IMR-90 (cell line): ENCODE measurements around the gene TBCD. TPM values are rescaled to one million over a fixed set of nuclear protein-coding genes. Genes with fewer than 3 reads are reported as not detected.

ENCODE experiments used
- ATAC-seq: fragments of 200-7000 bp; cut with Tn5 transposase; 2 replicates; pipeline ENCODE4 v1.9.1; 2020; ENCODE audit warnings: low read depth, mild to moderate bottlenecking, moderate library complexity
- BruUV-seq: library from RNA; stranded (reverse); fragments of 400-500 nt; replicated peaks from 2 replicates; lab custom pipeline; 2021; lab: Mats Ljungman, UMichigan
- CTCF ChIA-PET: fragments of 300-600 bp; formaldehyde crosslinking; extraction: SDS; loops from one replicate; lab custom pipeline; 2021; ENCODE audit warnings: antibody characterized with exemption; lab: Yijun Ruan, JAX
- POLR2A ChIA-PET: fragments of 300-600 bp; sonication (Branson Sonifier 250); formaldehyde crosslinking; loops from one replicate; lab custom pipeline; 2022; ENCODE audit warnings: antibody characterized with exemption; ENCODE audit not compliant: unreplicated experiment; lab: Charles Lee
- DNase-seq: peaks from one replicate; pipeline ENCODE4 v3.0.0; 2013
- H2AFZ ChIP-seq: replicated peaks from 2 replicates; pipeline ENCODE3; 2013; ENCODE audit warnings: low read length, mild to moderate bottlenecking; ENCODE audit not compliant: poor library complexity
- H2AK5ac ChIP-seq: 2 replicates; pipeline ENCODE4 v1.6.1; 2013; ENCODE audit warnings: low read depth, low read length, inconsistent platforms
- H2AK9ac ChIP-seq: replicated peaks from 2 replicates; pipeline ENCODE3; 2013; ENCODE audit warnings: mild to moderate bottlenecking, low read depth, low read length, moderate library complexity; ENCODE audit not compliant: poor library complexity
- H2BK120ac ChIP-seq: 2 replicates; pipeline ENCODE4 v1.6.1; 2013; ENCODE audit warnings: low read depth, low read length, inconsistent platforms
- H2BK15ac ChIP-seq: 3 replicates; pipeline ENCODE4 v1.6.1; 2013; ENCODE audit warnings: low read depth, low read length, inconsistent platforms
- H2BK20ac ChIP-seq: 2 replicates; pipeline ENCODE4 v1.6.1; 2013; ENCODE audit warnings: low read depth, mild to moderate bottlenecking, inconsistent platforms, low read length, moderate library complexity
- H2BK5ac ChIP-seq: 2 replicates; pipeline ENCODE4 v1.6.1; 2013; ENCODE audit warnings: mild to moderate bottlenecking, low read depth, low read length, inconsistent platforms; ENCODE audit not compliant: poor library complexity, severe bottlenecking
- H3K14ac ChIP-seq: replicated peaks from 2 replicates; pipeline ENCODE4 v1.6.1; 2013; ENCODE audit warnings: low read depth, low read length, inconsistent platforms
- H3K18ac ChIP-seq: 2 replicates; pipeline ENCODE4 v1.6.1; 2013; ENCODE audit warnings: low read depth, low read length, control low read depth
- H3K23ac ChIP-seq: 2 replicates; pipeline ENCODE4 v1.6.1; 2013; ENCODE audit warnings: low read depth, low read length, inconsistent platforms
- H3K27ac ChIP-seq: 2 replicates; pipeline ENCODE4 v1.5.1; 2013; ENCODE audit warnings: mild to moderate bottlenecking, control low read depth, low read length; ENCODE audit not compliant: insufficient read depth
- H3K27me3 ChIP-seq: 2 replicates; pipeline ENCODE4 v1.6.1; 2013; ENCODE audit warnings: low read length; ENCODE audit not compliant: control insufficient read depth, insufficient read depth
- H3K36me3 ChIP-seq: 2 replicates; pipeline ENCODE4 v1.6.1; 2013; ENCODE audit warnings: low read length, mixed read lengths; ENCODE audit not compliant: control insufficient read depth, insufficient read depth
- H3K4ac ChIP-seq: 2 replicates; pipeline ENCODE4 v1.6.1; 2013; ENCODE audit warnings: low read depth, low read length, inconsistent platforms
- H3K4me1 ChIP-seq: 2 replicates; pipeline ENCODE4 v1.6.1; 2013; ENCODE audit warnings: low read length, mixed read lengths; ENCODE audit not compliant: control insufficient read depth, insufficient read depth
- H3K4me2 ChIP-seq: 2 replicates; pipeline ENCODE4 v1.6.1; 2013; ENCODE audit warnings: low read depth, mild to moderate bottlenecking, control low read depth, low read length, moderate library complexity
- H3K4me3 ChIP-seq: 2 replicates; pipeline ENCODE4 v1.5.1; 2013; ENCODE audit warnings: low read depth, mild to moderate bottlenecking, control low read depth, low read length, moderate library complexity; ENCODE audit not compliant: insufficient read depth
- H3K56ac ChIP-seq: 2 replicates; pipeline ENCODE4 v1.6.1; 2013; ENCODE audit warnings: low read length, inconsistent platforms; ENCODE audit not compliant: insufficient read depth; ENCODE audit errors: extremely low read depth
- H3K79me1 ChIP-seq, 2 experiments: 2 replicates each; pipeline ENCODE4 v1.6.1; 2013; ENCODE audit warnings: low read length in 2 of 2, inconsistent platforms in 1 of 2, low read depth in 1 of 2
- H3K9ac ChIP-seq: 2 replicates; pipeline ENCODE4 v1.6.1; 2013; ENCODE audit warnings: low read depth, low read length, control low read depth
- H3K9me1 ChIP-seq: 2 replicates; pipeline ENCODE4 v1.6.1; 2013; ENCODE audit warnings: low read length, inconsistent platforms; ENCODE audit not compliant: insufficient read depth
- H3K9me3 ChIP-seq: 2 replicates; pipeline ENCODE4 v1.6.1; 2013; ENCODE audit warnings: low read length; ENCODE audit not compliant: control insufficient read depth, insufficient read depth
- H4K20me1 ChIP-seq: 2 replicates; pipeline ENCODE4 v1.6.1; 2013; ENCODE audit warnings: low read length, inconsistent platforms; ENCODE audit not compliant: insufficient read depth
- H4K5ac ChIP-seq: 2 replicates; pipeline ENCODE4 v1.6.1; 2013; ENCODE audit warnings: mild to moderate bottlenecking, low read depth, low read length, control low read depth
- H4K8ac ChIP-seq, 2 experiments: 2 replicates each; pipeline ENCODE4 v1.6.1; 2013; ENCODE audit warnings: low read depth in 2 of 2, low read length in 2 of 2, control low read depth in 1 of 2, inconsistent platforms in 1 of 2
- H4K91ac ChIP-seq: 2 replicates; pipeline ENCODE4 v1.6.1; 2013; ENCODE audit warnings: low read depth, low read length, inconsistent platforms; ENCODE audit not compliant: insufficient read depth
- BHLHE40 ChIP-seq: fragments of 150-350 bp; IDR thresholded peaks from 2 replicates; pipeline ENCODE4 v1.6.1; 2016; ENCODE audit warnings: mild to moderate bottlenecking, low read depth, low read length
- CEBPB ChIP-seq: IDR thresholded peaks from 2 replicates; pipeline ENCODE4 v1.6.1; 2012; ENCODE audit warnings: low read depth, low read length, improper control_type of control experiment
- CHD1 ChIP-seq: IDR thresholded peaks from 2 replicates; pipeline ENCODE4 v1.6.1; 2012; ENCODE audit warnings: low read depth, low read length, improper control_type of control experiment
- FOS ChIP-seq: fragments of 150-350 bp; IDR thresholded peaks from 2 replicates; pipeline ENCODE4 v1.6.1; 2016; ENCODE audit warnings: low read depth, low read length
- MAFK ChIP-seq: IDR thresholded peaks from 2 replicates; pipeline ENCODE4 v1.6.1; 2012; ENCODE audit warnings: low read depth, low read length, improper control_type of control experiment
- MAZ ChIP-seq: IDR thresholded peaks from 2 replicates; pipeline ENCODE4 v1.6.1; 2012; ENCODE audit warnings: low read depth, mild to moderate bottlenecking, low read length, improper control_type of control experiment, moderate library complexity, borderline replicate concordance
- MXI1 ChIP-seq: IDR thresholded peaks from 2 replicates; pipeline ENCODE4 v1.6.1; 2012; ENCODE audit warnings: low read depth, mild to moderate bottlenecking, low read length, moderate library complexity, borderline replicate concordance
- NFE2L2 ChIP-seq: fragments of 150-350 bp; IDR thresholded peaks from 2 replicates; pipeline ENCODE4 v1.6.1; 2016; ENCODE audit warnings: low read depth, mild to moderate bottlenecking, low read length
- POLR2A ChIP-seq: IDR thresholded peaks from 2 replicates; pipeline ENCODE4 v1.6.1; 2012; ENCODE audit warnings: mild to moderate bottlenecking, low read depth, low read length
- RAD21 ChIP-seq: IDR thresholded peaks from 2 replicates; pipeline ENCODE4 v1.6.1; 2012; ENCODE audit warnings: low read length, improper control_type of control experiment
- RFX5 ChIP-seq: IDR thresholded peaks from 2 replicates; pipeline ENCODE4 v1.8.0; 2012; ENCODE audit warnings: low read depth, mild to moderate bottlenecking, low read length, moderate library complexity
- SMC3 ChIP-seq: fragments of 150-350 bp; IDR thresholded peaks from 2 replicates; pipeline ENCODE4 v1.6.1; 2016; ENCODE audit warnings: low read depth, mild to moderate bottlenecking, antibody characterized with exemption, low read length, moderate library complexity
- WGBS, 2 experiments: methylation state at CpG; one replicate each; pipeline versions ENCODE4 v1.1.5 to v1.1.7; 2013; ENCODE audit warnings: missing lambda C conversion rate in 2 of 2; ENCODE audit not compliant: insufficient read length in 1 of 2; ENCODE audit errors: extremely low coverage in 2 of 2; 5-methylcytosine and 5-hydroxymethylcytosine counted together
- dilution Hi-C: fragments of 300-500 bp; cut with HindIII; formaldehyde crosslinking; loops from one replicate; pipeline ENCODE4 v1.14.3; 2018; ENCODE audit warnings: low sequenced_read_pairs; ENCODE audit not compliant: unreplicated experiment
- in situ Hi-C: fragments of 300-500 bp; cut with MboI; formaldehyde crosslinking; loops from 3 replicates; pipeline ENCODE4 v1.14.3; 2019; ENCODE audit warnings: low sequenced_read_pairs, inconsistent platforms, mixed read lengths
- intact Hi-C: fragments of 100-400 bp; cut with micrococcal nuclease; formaldehyde crosslinking; loops from 2 replicates; pipeline ENCODE4 v1.10.0; 2022
- polyA plus RNA-seq, 3 experiments: library from polyadenylated mRNA; depleted of rRNA; stranded (reverse); fragments of >200 nt; gene quantifications; 2 replicates each; pipeline ENCODE4 v1.2.3, GENCODE V29; 2012; ENCODE audit warnings: low replicate concordance in 1 of 3
- total RNA-seq: library from RNA; depleted of rRNA; stranded (reverse); fragments of >200 nt; gene quantifications from 2 replicates; pipeline ENCODE4 v1.2.3, GENCODE V29; 2012
- TF ChIP-seq, protein P1 (sequence below): fragments of 150-350 bp; IDR thresholded peaks from 2 replicates; pipeline ENCODE4 v1.6.1; 2017; ENCODE audit warnings: mild to moderate bottlenecking, antibody characterized with exemption, low read length, low read depth
- TF ChIP-seq, protein P2 (sequence below): conservative IDR thresholded peaks from 2 replicates; pipeline ENCODE4 v1.5.1; 2012; ENCODE audit warnings: mild to moderate bottlenecking, low read depth, low read length, improper control_type of control experiment
- TF ChIP-seq, protein P3 (sequence below): fragments of 150-350 bp; IDR thresholded peaks from 2 replicates; pipeline ENCODE4 v1.6.1; 2016; ENCODE audit warnings: low read depth, mild to moderate bottlenecking, low read length, moderate library complexity, borderline replicate concordance

TBCD gene
- total and polyA plus RNA-seq, 2 of the 4 experiments (the other 2 are of a cell fraction), result 21.9 to 54.5 TPM

- Histone ChIP-seq H3K4me1 (no peaks in the 10 kb centered on the region), H2BK15ac (no peak overlapping the region), H2BK5ac (no peak overlapping the region), H3K18ac (no peak overlapping the region), H4K20me1 (no peaks in the 10 kb centered on the region), H2AK5ac (no peak overlapping the region), H4K91ac (no peak overlapping the region), H3K4me2 (no peak overlapping the region), H3K79me1 (no peaks in the 10 kb centered on the region), H3K23ac (no peak overlapping the region), H3K9me1 (no peaks in the 10 kb centered on the region), H2AK9ac (no peak overlapping the region), H3K9ac (no peak overlapping the region), H3K27ac (no peak overlapping the region), H3K4ac (no peak overlapping the region), H2AFZ (no peak overlapping the region), H4K5ac (no peak overlapping the region), H3K36me3 (no peaks in the 10 kb centered on the region), H3K4me3 (no peak overlapping the region), H3K14ac (no peak overlapping the region), H3K9me3 (no peaks in the 10 kb centered on the region), H2BK120ac (no peak overlapping the region), H3K56ac (no peak overlapping the region), H2BK20ac (no peak overlapping the region), H3K27me3 (no peaks in the 10 kb centered on the region), H4K8ac (no peak overlapping the region)
- POLR2A ChIA-PET, result no interaction called here
- BruUV-seq, result no TSS peak
- DNase-seq, result no peak
- CTCF ChIA-PET, result no interaction called here
- in situ Hi-C loops, result no loop called here
- WGBS, 2 experiments, result no CpG with 5 or more reads among the region's 3 CpGs
- no peak for TF ChIP-seq RFX5
- TF ChIP-seq RAD21, result no peak
- TF ChIP-seq, protein P1, sequence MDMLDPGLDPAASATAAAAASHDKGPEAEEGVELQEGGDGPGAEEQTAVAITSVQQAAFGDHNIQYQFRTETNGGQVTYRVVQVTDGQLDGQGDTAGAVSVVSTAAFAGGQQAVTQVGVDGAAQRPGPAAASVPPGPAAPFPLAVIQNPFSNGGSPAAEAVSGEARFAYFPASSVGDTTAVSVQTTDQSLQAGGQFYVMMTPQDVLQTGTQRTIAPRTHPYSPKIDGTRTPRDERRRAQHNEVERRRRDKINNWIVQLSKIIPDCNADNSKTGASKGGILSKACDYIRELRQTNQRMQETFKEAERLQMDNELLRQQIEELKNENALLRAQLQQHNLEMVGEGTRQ, result no peak
- TF ChIP-seq, protein P2, sequence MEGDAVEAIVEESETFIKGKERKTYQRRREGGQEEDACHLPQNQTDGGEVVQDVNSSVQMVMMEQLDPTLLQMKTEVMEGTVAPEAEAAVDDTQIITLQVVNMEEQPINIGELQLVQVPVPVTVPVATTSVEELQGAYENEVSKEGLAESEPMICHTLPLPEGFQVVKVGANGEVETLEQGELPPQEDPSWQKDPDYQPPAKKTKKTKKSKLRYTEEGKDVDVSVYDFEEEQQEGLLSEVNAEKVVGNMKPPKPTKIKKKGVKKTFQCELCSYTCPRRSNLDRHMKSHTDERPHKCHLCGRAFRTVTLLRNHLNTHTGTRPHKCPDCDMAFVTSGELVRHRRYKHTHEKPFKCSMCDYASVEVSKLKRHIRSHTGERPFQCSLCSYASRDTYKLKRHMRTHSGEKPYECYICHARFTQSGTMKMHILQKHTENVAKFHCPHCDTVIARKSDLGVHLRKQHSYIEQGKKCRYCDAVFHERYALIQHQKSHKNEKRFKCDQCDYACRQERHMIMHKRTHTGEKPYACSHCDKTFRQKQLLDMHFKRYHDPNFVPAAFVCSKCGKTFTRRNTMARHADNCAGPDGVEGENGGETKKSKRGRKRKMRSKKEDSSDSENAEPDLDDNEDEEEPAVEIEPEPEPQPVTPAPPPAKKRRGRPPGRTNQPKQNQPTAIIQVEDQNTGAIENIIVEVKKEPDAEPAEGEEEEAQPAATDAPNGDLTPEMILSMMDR, result no peak
- no peak for TF ChIP-seq SMC3
- no peak for TF ChIP-seq MXI1
- TF ChIP-seq CEBPB, result no peak
- TF ChIP-seq MAZ, result no peak
- TF ChIP-seq, protein P3, sequence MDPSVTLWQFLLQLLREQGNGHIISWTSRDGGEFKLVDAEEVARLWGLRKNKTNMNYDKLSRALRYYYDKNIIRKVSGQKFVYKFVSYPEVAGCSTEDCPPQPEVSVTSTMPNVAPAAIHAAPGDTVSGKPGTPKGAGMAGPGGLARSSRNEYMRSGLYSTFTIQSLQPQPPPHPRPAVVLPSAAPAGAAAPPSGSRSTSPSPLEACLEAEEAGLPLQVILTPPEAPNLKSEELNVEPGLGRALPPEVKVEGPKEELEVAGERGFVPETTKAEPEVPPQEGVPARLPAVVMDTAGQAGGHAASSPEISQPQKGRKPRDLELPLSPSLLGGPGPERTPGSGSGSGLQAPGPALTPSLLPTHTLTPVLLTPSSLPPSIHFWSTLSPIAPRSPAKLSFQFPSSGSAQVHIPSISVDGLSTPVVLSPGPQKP, result no peak
- TF ChIP-seq BHLHE40, result no peak
- no peak for TF ChIP-seq FOS
- no peak for TF ChIP-seq MAFK
- no peak for TF ChIP-seq NFE2L2
- no peak for TF ChIP-seq CHD1
- no peak for TF ChIP-seq POLR2A
- ATAC-seq, result no peak
- intact Hi-C loops, result no loop called here
- dilution Hi-C loops, result no loop called here
These were observed 227.0 kb downstream of the TBCD start for GRCh38 chr17:82978765-82979349.
